PC-9 (cell line): ENCODE results near the gene C18orf63. TPM values are rescaled to one million over a fixed set of nuclear protein-coding genes. Genes with fewer than 3 reads are reported as not detected.

Source experiments
- BruUV-seq: library from RNA; stranded (reverse); fragments of 400-500 nt; replicated peaks from 2 replicates; lab custom pipeline; 2021; lab: Mats Ljungman, UMichigan
- CTCF ChIA-PET: fragments of 300-600 bp; sonication (Branson Sonifier 250); formaldehyde crosslinking; loops from one replicate; lab custom pipeline; 2022; ENCODE audit warnings: antibody characterized with exemption; lab: Charles Lee
- POLR2A ChIA-PET: fragments of 300-600 bp; sonication (Branson Sonifier 250); formaldehyde crosslinking; loops from one replicate; lab custom pipeline; 2022; ENCODE audit warnings: antibody characterized with exemption; ENCODE audit not compliant: unreplicated experiment; lab: Charles Lee
- DNase-seq, 2 experiments: peaks; one replicate each; pipeline versions ENCODE4 v3.0.0 to v3.0.0-alpha.2; 2015 to 2022; ENCODE audit warnings: mixed read lengths in 1 of 2
- H2AFZ ChIP-seq: fragments of 200-600 bp; sonication (generic); 2 replicates; pipeline ENCODE4 v1.8.1; 2017; ENCODE audit warnings: antibody characterized with exemption
- H3F3A ChIP-seq: fragments of 200-600 bp; sonication (generic); 2 replicates; pipeline ENCODE4 v1.8.1; 2017; ENCODE audit warnings: antibody characterized with exemption, mild to moderate bottlenecking, low read depth; ENCODE audit not compliant: insufficient read depth
- H3K27ac ChIP-seq: fragments of 200-600 bp; sonication (generic); 2 replicates; pipeline ENCODE4 v1.6.1; 2016; ENCODE audit warnings: mixed run types
- H3K27me3 ChIP-seq: fragments of 200-600 bp; sonication (generic); 2 replicates; pipeline ENCODE4 v1.6.1; 2016; ENCODE audit warnings: low read depth, mixed run types; ENCODE audit not compliant: insufficient read depth
- H3K36me3 ChIP-seq: fragments of 200-600 bp; sonication (generic); 2 replicates; pipeline ENCODE4 v1.6.1; 2016; ENCODE audit warnings: low read depth, mixed run types
- H3K4me1 ChIP-seq: fragments of 200-600 bp; sonication (generic); replicated peaks from 2 replicates; pipeline ENCODE4 v1.6.1; 2016; ENCODE audit warnings: mixed run types; ENCODE audit not compliant: insufficient read depth
- H3K4me2 ChIP-seq: fragments of 200-600 bp; sonication (generic); 2 replicates; pipeline ENCODE4 v1.6.1; 2017; ENCODE audit warnings: mixed run types
- H3K4me3 ChIP-seq: fragments of 200-600 bp; sonication (generic); 2 replicates; pipeline ENCODE4 v1.6.1; 2016; ENCODE audit warnings: mixed run types
- H3K79me2 ChIP-seq: fragments of 200-600 bp; sonication (generic); 2 replicates; pipeline ENCODE4 v1.6.1; 2017; ENCODE audit warnings: low read depth, mixed run types
- H3K9me2 ChIP-seq: fragments of 200-600 bp; sonication (generic); 2 replicates; pipeline ENCODE4 v1.8.1; 2017; ENCODE audit warnings: mild to moderate bottlenecking; ENCODE audit not compliant: insufficient read depth
- H3K9me3 ChIP-seq: fragments of 200-600 bp; sonication (generic); 2 replicates; pipeline ENCODE4 v1.8.1; 2016; ENCODE audit warnings: low read depth; ENCODE audit not compliant: insufficient read depth
- H4K20me1 ChIP-seq: fragments of 200-600 bp; sonication (generic); 2 replicates; pipeline ENCODE4 v1.8.1; 2017; ENCODE audit not compliant: insufficient read depth
- CTCF ChIP-seq: fragments of 200-600 bp; sonication (generic); conservative IDR thresholded peaks from 2 replicates; pipeline ENCODE4 v1.6.1; 2017; ENCODE audit warnings: mixed run types, antibody characterized with exemption, mild to moderate bottlenecking, moderate library complexity
- EZH2 ChIP-seq: fragments of 200-600 bp; sonication (generic); IDR thresholded peaks from 2 replicates; pipeline ENCODE4 v1.8.0; 2017; ENCODE audit warnings: antibody characterized with exemption, low read depth
- intact Hi-C: fragments of 100-400 bp; cut with micrococcal nuclease; formaldehyde crosslinking; loops from one replicate; pipeline ENCODE4 v1.10.0; 2022; ENCODE audit not compliant: unreplicated experiment
- total RNA-seq: library from RNA; stranded (reverse); gene quantifications from 2 replicates; pipeline ENCODE4 v1.2.3, GENCODE V29; 2021

C18orf63 gene
- total RNA-seq, 1 experiment from 2014 or later, result not detected

GRCh38 chr18:74397572-74397971 is 81.9 kb downstream of the C18orf63 start:
- no peak for TF ChIP-seq CTCF
- no peak for TF ChIP-seq EZH2
- Histone ChIP-seq H4K20me1 (no peaks in the 10 kb centered on the region; the same call in 1 of the 2 replicates), H3K9me2 (no peaks in the 10 kb centered on the region), H3K4me1 (no peaks in the 10 kb centered on the region), H3K4me2 (no peak overlapping the region), H2AFZ (no peak overlapping the region), H3K27ac (no peak overlapping the region), H3K36me3 (no peaks in the 10 kb centered on the region), H3K27me3 (peaks cover 96% of the 10 kb centered on the region), H3K4me3 (no peak overlapping the region), H3K79me2 (no peaks in the 10 kb centered on the region), H3F3A (no peaks in the 10 kb centered on the region), H3K9me3 (no peaks in the 10 kb centered on the region)
- DNase-seq, result no peak
- no TSS peak for BruUV-seq
- POLR2A ChIA-PET, result no interaction called here
- intact Hi-C loops, result no loop called here
- CTCF ChIA-PET, result no interaction called here

- no peaks in the 10 kb centered on the region for H3K9me3 ChIP-seq
- ChIA-PET CTCF (no interaction called here), POLR2A (no interaction called here)
- DNase-seq, result no peak
- H3K4me2 ChIP-seq, result no peak overlapping the region
- no peak overlapping the region for H2AFZ ChIP-seq
- intact Hi-C loops, result no loop called here
- no peak overlapping the region for H3K27ac ChIP-seq
- no peaks in the 10 kb centered on the region for H3F3A ChIP-seq
- TF ChIP-seq CTCF, result no peak
- no peak for TF ChIP-seq EZH2
- H3K9me2 ChIP-seq, result no peaks in the 10 kb centered on the region
- H3K27me3 ChIP-seq, result peaks cover 90% of the 10 kb centered on the region
- H3K4me1 ChIP-seq, result no peaks in the 10 kb centered on the region
- no peaks in the 10 kb centered on the region for H4K20me1 ChIP-seq
- BruUV-seq, result no TSS peak
- H3K36me3 ChIP-seq, result no peaks in the 10 kb centered on the region
- no peaks in the 10 kb centered on the region for H3K79me2 ChIP-seq
- H3K4me3 ChIP-seq, result no peak overlapping the region
Measured at GRCh38 chr18:74399091-74399887, 83.7 kb downstream of the C18orf63 start.

GRCh38 chr18:74400813-74401212 is 85.2 kb downstream of the C18orf63 start:
- Histone ChIP-seq H3K27me3 (peaks cover 90% of the 10 kb centered on the region), H3K27ac (no peak overlapping the region), H3K9me2 (no peaks in the 10 kb centered on the region), H3K9me3 (no peaks in the 10 kb centered on the region), H3K36me3 (no peaks in the 10 kb centered on the region), H3K79me2 (no peaks in the 10 kb centered on the region), H2AFZ (no peak overlapping the region), H4K20me1 (no peaks in the 10 kb centered on the region), H3K4me2 (no peak overlapping the region), H3K4me3 (no peak overlapping the region), H3F3A (no peaks in the 10 kb centered on the region), H3K4me1 (no peaks in the 10 kb centered on the region)
- no peak for DNase-seq
- POLR2A ChIA-PET, result no interaction called here
- intact Hi-C loops, result no loop called here
- CTCF ChIA-PET, result no interaction called here
- TF ChIP-seq EZH2, result no peak
- TF ChIP-seq CTCF, result no peak
- BruUV-seq, result no TSS peak
